ENCODE measurements around the gene CCSER1. TPM values are rescaled to one million over a fixed set of nuclear protein-coding genes. Genes with fewer than 3 reads are reported as not detected.
"Not testable (repeated sequence)": the region's sequence is repeated elsewhere in the genome, so short reads cannot be mapped to it uniquely, and the experiment has no call there.

CCSER1 gene
- total RNA-seq, 1 donor from 2014 or later = 14.7 TPM

DNA sequence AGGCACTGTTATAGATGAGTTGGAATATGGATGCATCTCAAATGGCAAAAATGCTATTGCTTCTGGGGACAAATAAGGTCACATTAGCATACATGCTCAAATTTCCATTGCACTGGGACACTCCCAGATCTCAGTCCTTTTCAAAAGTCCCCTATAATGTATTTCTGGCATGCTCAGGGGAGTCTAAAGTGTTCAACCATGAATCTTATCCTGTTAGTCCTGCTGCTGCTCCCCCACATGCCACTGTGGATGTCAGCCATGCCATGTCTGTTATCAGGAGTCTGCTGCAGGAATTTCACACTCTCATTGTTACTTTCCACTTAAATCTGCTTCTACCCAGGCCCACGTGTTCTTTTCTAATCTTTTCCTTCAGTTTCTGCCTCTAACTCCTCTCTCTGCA, 1000.6 kb downstream of the CCSER1 start:
- no peak for DNase-seq (ENCODE audit: low spot score)

- no peak for DNase-seq (ENCODE audit: low spot score)
These were observed 1001.3 kb downstream of the CCSER1 start for GRCh38 chr4:91128519-91128918.

GRCh38 chr4:91147067-91147466, 1019.9 kb downstream of the CCSER1 start:
- no peak for DNase-seq (ENCODE audit: low spot score)

DNA sequence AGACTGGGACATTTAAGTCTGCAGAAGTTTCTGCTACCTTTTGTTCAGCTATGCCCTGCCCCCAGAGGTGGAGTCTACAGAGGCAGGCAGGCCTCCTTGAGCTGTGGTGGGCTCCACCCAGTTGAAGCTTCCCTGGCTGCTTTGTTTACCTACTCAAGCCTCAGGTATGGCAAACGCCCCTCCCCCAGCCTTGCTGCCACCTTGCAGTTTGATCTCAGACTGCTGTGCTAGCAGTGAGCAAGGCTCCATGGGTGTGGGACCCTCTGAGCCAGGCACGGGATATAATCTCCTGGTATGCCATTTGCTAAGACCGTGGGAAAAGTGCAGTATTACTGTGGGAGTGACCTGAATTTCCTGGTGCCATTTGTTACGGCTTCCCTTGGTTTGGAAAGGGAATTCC, 1026.8 kb downstream of the CCSER1 start:
- not testable (repeated sequence) for DNase-seq (ENCODE audit: low spot score)

- DNase-seq (ENCODE audit: low spot score) = not testable (repeated sequence)
These were observed 1040.9 kb downstream of the CCSER1 start for GRCh38 chr4:91167864-91168653.

DNA sequence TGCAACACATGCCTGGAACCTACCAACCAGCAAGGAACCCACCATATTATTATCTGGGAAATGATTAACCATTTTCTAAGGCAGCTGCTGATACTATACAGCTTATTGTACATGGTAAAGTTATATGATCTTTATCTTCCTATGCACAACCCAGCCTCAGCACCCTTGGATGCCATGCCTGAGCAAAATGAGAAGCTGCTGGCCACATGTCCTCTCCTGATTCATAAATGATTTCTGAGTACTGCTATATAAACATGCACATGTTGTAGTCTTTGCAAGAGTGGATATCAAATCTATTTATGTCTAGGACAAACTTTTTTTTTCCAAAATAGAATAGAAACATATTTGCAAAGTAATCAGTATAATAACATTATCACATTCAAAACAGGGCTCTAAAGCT, 1043.6 kb downstream of the CCSER1 start:
- DNase-seq (ENCODE audit: low spot score) = no peak

DNA sequence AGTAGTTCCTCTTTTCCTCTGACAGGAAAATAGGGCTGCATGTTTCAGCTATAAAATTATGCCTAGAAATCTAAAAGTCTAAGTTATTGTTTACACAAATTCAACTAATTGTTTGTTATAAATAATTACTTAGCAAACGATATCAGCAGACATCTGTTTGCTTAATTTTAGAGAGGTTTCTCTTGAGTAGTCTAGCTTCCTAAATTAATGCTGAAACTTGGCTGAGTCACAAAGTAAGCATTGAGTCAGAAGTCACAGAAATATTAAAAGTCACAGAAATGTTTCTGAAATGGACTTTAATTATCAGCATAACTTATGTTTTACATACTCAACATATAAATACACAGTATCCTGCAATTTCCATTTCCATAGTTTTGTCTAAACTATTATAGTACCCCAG, 1044.0 kb downstream of the CCSER1 start:
- no peak for DNase-seq (ENCODE audit: low spot score)

DNA sequence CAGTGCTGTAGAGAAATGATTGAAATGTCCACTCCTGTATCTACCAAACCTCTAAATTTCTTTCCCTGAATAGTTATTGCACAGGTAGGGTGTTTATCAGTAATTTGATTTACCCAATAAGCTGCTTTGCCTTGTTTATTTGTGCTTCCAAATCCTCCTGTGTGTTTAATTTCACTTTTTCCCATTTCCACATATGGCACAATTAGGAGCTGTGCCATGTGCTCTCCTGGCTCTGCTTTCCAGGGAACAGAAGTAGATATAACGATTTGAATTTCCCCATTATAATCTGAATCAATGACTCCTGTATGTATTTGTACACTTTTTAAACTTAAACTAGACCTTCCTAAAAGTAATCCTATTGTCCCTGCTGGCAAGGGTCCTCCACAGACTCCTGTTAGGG, 1057.9 kb downstream of the CCSER1 start:
- DNase-seq (ENCODE audit: low spot score) = not testable (repeated sequence)

DNA sequence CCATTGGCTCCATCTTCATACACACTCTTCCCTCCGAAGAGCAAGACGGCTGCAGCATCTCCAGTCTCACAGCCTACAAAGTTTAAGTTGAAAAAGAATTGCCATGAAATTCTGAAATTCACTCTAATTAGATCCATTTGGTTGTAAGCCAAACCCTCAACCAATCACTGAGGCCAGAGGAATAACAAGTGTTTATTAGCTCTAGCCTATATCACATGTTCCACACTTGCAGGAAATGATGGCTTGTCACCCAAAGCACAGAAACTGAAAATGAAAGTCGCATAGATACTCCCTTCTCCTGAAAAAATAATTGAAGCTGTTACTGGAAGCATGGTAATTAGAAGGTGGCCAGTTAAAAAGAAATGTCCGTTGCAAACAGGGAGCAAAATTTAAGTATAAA, 1071.8 kb downstream of the CCSER1 start:
- DNase-seq (ENCODE audit: low spot score) = no peak

- no peak for DNase-seq (ENCODE audit: low spot score)
These were observed 1080.3 kb downstream of the CCSER1 start for GRCh38 chr4:91207535-91207934.

- no peak for DNase-seq (ENCODE audit: low spot score)
These were observed 1085.0 kb downstream of the CCSER1 start for GRCh38 chr4:91212211-91212610.

DNA sequence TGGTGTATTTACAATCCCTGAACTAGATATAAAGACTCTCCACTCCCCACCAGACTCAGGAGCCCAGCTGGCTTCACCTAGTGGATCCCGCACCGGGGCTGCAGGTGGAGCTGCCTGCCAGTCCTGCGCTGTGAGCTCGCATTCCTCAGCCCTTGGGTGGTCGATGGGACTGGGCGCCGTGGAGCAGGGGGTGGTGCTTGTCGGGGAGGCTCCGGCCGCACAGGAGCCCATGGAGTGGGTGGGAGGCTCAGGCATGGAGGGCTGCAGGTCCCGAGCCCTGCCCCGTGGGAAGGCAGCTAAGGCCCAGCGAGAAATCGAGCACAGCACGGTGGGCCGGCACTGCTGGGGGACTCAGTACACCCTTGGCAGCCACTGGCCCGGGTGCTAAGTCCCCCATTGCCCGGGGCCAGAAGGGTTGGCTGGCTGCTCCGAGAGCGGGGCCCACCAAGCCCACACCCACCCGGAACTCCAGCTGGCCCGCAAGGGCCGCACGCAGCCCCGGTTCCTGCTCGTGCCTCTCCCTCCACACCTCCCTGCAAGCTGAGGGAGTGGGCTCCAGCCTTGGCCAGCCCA, 1090.7 kb downstream of the CCSER1 start:
- DNase-seq (ENCODE audit: low spot score) = not testable (repeated sequence)

- no peak for DNase-seq (ENCODE audit: low spot score)
These were observed 1093.1 kb downstream of the CCSER1 start for GRCh38 chr4:91220315-91220714.

DNA sequence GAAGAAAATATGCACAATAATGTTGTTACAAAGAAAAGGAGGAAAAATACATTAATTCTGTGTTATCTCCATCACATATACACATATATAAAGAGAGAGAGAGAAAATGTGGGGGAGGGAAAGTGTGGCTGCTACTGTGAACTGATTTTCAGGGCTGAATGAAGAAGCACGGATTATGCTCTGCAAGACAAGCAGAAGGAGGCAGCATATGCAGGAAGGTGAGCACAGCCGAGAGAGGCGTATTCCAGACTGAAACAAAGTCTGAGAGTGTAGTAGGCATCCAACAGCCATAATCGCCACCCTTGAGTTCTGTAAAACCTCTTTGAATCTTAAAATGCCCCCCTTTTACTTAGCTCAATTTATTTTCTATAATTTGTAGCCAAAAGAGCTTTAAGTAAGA, 1094.8 kb downstream of the CCSER1 start:
- no peak for DNase-seq (ENCODE audit: low spot score)

GRCh38 chr4:91226867-91227266, 1099.7 kb downstream of the CCSER1 start:
- no peak for DNase-seq (ENCODE audit: low spot score)

DNA sequence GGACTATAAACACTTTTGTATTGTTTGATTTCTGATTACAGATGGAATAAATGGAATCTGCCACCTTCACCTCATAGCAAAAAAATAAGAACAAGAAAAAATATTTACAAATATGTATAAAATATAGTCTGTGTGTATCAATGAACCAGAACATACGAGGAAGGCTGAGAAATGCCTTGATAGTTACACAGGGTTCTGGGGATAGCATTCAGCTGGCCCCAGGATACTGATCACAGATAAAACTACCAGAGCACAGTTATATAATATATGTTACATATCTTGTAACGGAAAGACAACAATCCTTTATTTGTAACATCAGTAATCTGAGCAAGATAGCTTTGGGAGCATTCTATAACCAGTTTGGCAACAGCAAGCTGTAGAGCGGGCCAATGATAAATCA, 1101.5 kb downstream of the CCSER1 start:
- no peak for DNase-seq (ENCODE audit: low spot score)

GRCh38 chr4:91233164-91233563, 1106.0 kb downstream of the CCSER1 start:
- no peak for DNase-seq (ENCODE audit: low spot score)

DNA sequence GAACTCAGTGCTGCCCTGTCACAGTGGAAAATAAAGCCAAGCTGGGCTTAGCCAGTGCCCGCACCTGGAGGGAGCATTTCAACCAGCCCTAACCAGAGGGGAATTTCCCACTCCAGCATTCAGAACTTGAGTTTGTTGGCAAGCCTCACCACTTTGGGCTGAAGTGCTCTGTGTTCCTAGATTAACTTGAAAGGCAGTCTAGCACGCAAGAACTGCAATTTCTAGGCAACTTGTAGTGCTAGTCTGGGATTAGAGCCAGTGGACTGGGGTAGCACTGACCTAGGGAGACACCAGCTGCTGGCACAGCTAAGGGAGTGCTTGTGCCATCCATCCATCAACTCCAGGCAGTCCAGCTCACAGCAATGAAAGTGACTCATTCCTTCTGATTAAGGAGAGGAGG, 1115.9 kb downstream of the CCSER1 start:
- DNase-seq (ENCODE audit: low spot score) = no peak

DNA sequence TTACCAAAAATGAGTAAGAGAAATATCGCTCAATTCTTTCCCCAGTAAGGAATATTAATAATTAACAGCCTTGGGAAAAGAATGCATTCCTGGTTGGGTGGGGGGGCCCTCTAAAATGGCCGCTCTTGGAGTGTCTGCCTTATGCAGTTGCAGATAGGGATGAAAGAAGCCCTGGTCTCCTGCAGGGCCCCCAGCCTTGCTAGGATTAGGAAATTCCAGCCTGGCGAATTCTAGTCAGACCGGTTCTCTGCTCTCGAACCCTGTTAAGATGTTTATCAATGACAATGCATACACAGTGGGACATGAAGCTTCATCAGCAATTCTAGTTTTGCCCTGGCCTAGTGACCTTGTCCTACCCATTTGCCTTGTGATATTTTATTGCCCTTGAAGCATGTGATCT, 1128.8 kb downstream of the CCSER1 start:
- DNase-seq (ENCODE audit: low spot score) = no peak

GRCh38 chr4:91256751-91257150, 1129.6 kb downstream of the CCSER1 start:
- DNase-seq (ENCODE audit: low spot score) = no peak

GRCh38 chr4:91257721-91258120, 1130.5 kb downstream of the CCSER1 start:
- DNase-seq (ENCODE audit: low spot score) = no peak

DNA sequence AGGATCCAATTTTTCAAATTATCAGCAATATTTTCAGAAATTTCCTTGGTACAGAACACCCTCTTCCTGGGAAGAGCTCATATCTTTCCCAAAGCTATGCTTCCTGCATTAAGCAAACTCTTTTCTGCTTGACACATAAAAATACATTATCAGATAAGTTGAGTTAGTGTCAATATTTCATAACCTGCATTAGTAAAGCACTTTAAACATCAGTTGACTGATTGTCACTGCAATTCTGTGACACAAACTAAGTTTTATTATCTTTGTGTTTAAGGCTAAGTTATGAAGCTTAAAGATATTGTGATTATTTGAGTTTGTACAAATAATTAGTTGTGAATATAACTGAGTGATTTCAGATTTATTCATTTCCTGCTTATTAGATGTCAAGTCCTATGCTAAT, 1131.1 kb downstream of the CCSER1 start:
- no peak for DNase-seq (ENCODE audit: low spot score)

GRCh38 chr4:91267543-91267942, 1140.3 kb downstream of the CCSER1 start:
- DNase-seq (ENCODE audit: low spot score) = peak; percentile 29
